ENCODE results near the gene WRNIP1.
"Not testable (repeated sequence)": the region's sequence is repeated elsewhere in the genome, so short reads cannot be mapped to it uniquely, and the experiment has no call there.

The WRNIP1 gene

GRCh38 chr6:2790588-2791449, 25.6 kb downstream of the WRNIP1 start:
- DNase-seq: peak; percentile 77

- no peak for DNase-seq
These were observed 26.3 kb downstream of the WRNIP1 start for GRCh38 chr6:2791450-2791974.

GRCh38 chr6:2792330-2793110, 27.3 kb downstream of the WRNIP1 start:
- DNase-seq: no peak

GRCh38 chr6:2793534-2794151, 28.4 kb downstream of the WRNIP1 start:
- no peak for DNase-seq

- no peak for DNase-seq
These were observed 29.1 kb downstream of the WRNIP1 start for GRCh38 chr6:2794171-2794730.

- no peak for DNase-seq
These were observed 30.0 kb downstream of the WRNIP1 start for GRCh38 chr6:2795162-2795561.

- no peak for DNase-seq
These were observed 30.8 kb downstream of the WRNIP1 start for GRCh38 chr6:2795956-2796355.

GRCh38 chr6:2796861-2797260, 31.7 kb downstream of the WRNIP1 start:
- no peak for DNase-seq

GRCh38 chr6:2797564-2798031, 32.4 kb downstream of the WRNIP1 start:
- DNase-seq: no peak

GRCh38 chr6:2798586-2799134, 33.5 kb downstream of the WRNIP1 start:
- DNase-seq: no peak

- DNase-seq: no peak
These were observed 34.8 kb downstream of the WRNIP1 start for GRCh38 chr6:2799936-2800527.

GRCh38 chr6:2800552-2801316, 35.5 kb downstream of the WRNIP1 start:
- no peak for DNase-seq

- not testable (repeated sequence) for DNase-seq
These were observed 36.5 kb downstream of the WRNIP1 start for GRCh38 chr6:2801687-2802086.

GRCh38 chr6:2802521-2803060, 37.4 kb downstream of the WRNIP1 start:
- no peak for DNase-seq

GRCh38 chr6:2803731-2804429, 38.7 kb downstream of the WRNIP1 start:
- no peak for DNase-seq

GRCh38 chr6:2804516-2804915, 39.3 kb downstream of the WRNIP1 start:
- no peak for DNase-seq

- no peak for DNase-seq
These were observed 39.8 kb downstream of the WRNIP1 start for GRCh38 chr6:2805031-2805430.

- DNase-seq: no peak
These were observed 41.5 kb downstream of the WRNIP1 start for GRCh38 chr6:2806644-2807043.

GRCh38 chr6:2807342-2808090, 42.3 kb downstream of the WRNIP1 start:
- DNase-seq: no peak

GRCh38 chr6:2809015-2809414, 43.8 kb downstream of the WRNIP1 start:
- no peak for DNase-seq
